Progenitor cell of endocrine pancreas (in vitro differentiated cells): Measurements from ENCODE around the gene IDH2. TPM values are rescaled to one million over a fixed set of nuclear protein-coding genes. Genes with fewer than 3 reads are reported as not detected.

Source experiments
- DNase-seq: peaks from one replicate; pipeline ENCODE4 v3.0.0; 2021; ENCODE audit warnings: low spot score; ENCODE audit not compliant: unreplicated experiment
- H3K27ac Mint-ChIP-seq: 2 replicates; pipeline ENCODE4 v1.8.0; 2021; ENCODE audit warnings: mild to moderate bottlenecking, moderate library complexity, mixed read lengths
- H3K27me3 Mint-ChIP-seq: 2 replicates; pipeline ENCODE4 v1.8.0; 2021; ENCODE audit warnings: mixed read lengths
- H3K36me3 Mint-ChIP-seq: 2 replicates; pipeline ENCODE4 v1.8.0; 2022; ENCODE audit warnings: mixed read lengths; ENCODE audit not compliant: insufficient read depth
- H3K4me1 Mint-ChIP-seq: 2 replicates; pipeline ENCODE4 v1.8.0; 2021; ENCODE audit warnings: low read depth, mixed read lengths
- H3K4me3 Mint-ChIP-seq: 2 replicates; pipeline ENCODE4 v1.8.0; 2021; ENCODE audit warnings: low read depth, mild to moderate bottlenecking, moderate library complexity, mixed read lengths
- H3K9me3 Mint-ChIP-seq: 2 replicates; pipeline ENCODE4 v1.8.0; 2021; ENCODE audit warnings: low read depth, mixed read lengths
- total RNA-seq: library from RNA; stranded (reverse); gene quantifications from 2 replicates; pipeline ENCODE4 v1.2.1, GENCODE V29; 2021
- TF ChIP-seq, protein P1 (sequence below): fragments of 200-600 bp; sonication (generic); IDR thresholded peaks from one replicate; pipeline ENCODE4 v1.5.0; 2021; ENCODE audit warnings: antibody characterized with exemption, mild to moderate bottlenecking; ENCODE audit not compliant: unreplicated experiment

Gene IDH2
- total RNA-seq, 1 donor from 2014 or later, result 164 TPM

DNA sequence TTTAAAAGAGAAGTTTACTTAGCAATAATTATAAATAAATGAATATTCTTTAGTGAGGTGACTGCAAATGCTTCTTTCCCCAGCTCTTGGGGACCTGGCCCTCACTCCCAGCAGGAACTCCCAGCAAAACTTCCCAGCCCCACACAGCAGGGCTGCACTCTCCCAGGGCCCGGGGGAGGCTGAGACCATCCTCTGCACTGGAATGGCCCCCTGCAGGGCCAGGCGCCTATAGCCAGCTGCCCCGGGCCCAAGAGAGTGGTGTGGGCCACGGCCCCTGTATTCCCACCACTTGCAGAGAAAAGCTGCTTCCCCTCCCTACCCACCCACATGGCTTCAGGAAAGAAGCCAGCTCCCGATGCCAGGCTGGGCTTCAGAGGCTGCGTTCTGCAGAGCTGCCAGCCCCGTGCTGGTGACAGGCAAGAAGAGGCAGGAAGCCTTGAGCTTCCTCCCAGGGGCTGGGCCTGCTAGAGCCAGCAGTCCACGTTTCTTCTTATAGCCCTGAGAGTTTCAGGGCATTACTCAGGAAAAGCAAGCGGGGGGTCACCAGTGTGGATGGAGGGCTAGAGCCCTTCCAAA, 20.0 kb downstream of the IDH2 start:
- Mint-ChIP-seq H3K4me3 (no peak overlapping the region), H3K9me3 (no peaks in the 10 kb centered on the region), H3K27me3 (no peaks in the 10 kb centered on the region), H3K27ac (no peak overlapping the region), H3K36me3 (peaks cover 19% of the 10 kb centered on the region), H3K4me1 (no peaks in the 10 kb centered on the region)
- TF ChIP-seq, protein P1, sequence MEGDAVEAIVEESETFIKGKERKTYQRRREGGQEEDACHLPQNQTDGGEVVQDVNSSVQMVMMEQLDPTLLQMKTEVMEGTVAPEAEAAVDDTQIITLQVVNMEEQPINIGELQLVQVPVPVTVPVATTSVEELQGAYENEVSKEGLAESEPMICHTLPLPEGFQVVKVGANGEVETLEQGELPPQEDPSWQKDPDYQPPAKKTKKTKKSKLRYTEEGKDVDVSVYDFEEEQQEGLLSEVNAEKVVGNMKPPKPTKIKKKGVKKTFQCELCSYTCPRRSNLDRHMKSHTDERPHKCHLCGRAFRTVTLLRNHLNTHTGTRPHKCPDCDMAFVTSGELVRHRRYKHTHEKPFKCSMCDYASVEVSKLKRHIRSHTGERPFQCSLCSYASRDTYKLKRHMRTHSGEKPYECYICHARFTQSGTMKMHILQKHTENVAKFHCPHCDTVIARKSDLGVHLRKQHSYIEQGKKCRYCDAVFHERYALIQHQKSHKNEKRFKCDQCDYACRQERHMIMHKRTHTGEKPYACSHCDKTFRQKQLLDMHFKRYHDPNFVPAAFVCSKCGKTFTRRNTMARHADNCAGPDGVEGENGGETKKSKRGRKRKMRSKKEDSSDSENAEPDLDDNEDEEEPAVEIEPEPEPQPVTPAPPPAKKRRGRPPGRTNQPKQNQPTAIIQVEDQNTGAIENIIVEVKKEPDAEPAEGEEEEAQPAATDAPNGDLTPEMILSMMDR, result no peak
- DNase-seq, result no peak

DNA sequence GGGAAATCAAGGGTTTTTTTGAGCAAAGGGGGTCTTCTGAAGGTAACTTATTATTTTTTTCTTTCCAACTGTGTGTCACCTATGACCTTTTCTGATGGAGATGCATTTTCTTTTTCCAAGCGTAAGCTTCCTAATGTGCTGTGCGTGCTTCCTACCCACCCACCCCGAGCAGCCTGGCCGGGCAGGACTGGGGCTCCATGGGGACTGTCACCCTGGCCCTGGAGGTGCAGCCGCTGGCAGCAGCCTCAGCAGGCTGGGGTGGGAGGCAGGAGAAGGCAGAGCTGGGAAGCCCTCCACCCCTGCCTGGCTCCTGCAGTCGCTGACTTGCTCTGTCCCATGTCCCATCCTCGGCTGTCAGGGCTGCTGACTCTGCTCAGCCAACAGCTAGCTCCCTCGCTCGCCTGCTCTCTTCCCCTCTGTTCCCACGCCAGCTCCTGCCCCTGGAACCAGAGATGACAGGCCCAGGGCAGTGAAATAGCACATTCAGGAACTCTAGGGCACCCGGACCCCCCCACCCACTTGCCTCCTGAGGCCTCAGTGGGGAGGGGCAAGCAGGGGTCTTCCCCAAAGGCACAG, 21.4 kb downstream of the IDH2 start:
- TF ChIP-seq, protein P1, result no peak
- Mint-ChIP-seq H3K36me3 (peaks cover 13% of the 10 kb centered on the region), H3K27ac (no peak overlapping the region), H3K9me3 (no peaks in the 10 kb centered on the region), H3K4me3 (no peak overlapping the region), H3K4me1 (no peaks in the 10 kb centered on the region), H3K27me3 (no peaks in the 10 kb centered on the region)
- DNase-seq, result no peak

DNA sequence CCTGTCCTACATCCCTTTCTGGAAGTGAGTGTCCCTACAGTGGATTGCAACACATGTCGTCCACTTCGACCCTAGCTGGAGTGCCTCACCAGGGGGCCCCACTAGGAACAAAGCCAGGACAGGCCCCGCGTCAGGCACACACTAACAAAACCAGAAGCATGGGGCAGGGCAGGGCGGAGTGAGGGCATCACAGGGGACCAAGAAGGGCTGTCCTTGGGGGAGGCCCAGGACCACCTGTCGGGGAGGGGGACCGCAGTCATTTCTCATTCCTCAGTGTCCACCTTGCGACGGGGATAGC, 21.9 kb downstream of the IDH2 start:
- peaks cover 13% of the 10 kb centered on the region for H3K36me3 Mint-ChIP-seq
- no peak overlapping the region for H3K27ac Mint-ChIP-seq
- H3K27me3 Mint-ChIP-seq, result no peaks in the 10 kb centered on the region
- TF ChIP-seq, protein P1, result no peak
- H3K4me3 Mint-ChIP-seq, result no peak overlapping the region
- no peak for DNase-seq
- H3K4me1 Mint-ChIP-seq, result no peaks in the 10 kb centered on the region
- H3K9me3 Mint-ChIP-seq, result no peaks in the 10 kb centered on the region

DNA sequence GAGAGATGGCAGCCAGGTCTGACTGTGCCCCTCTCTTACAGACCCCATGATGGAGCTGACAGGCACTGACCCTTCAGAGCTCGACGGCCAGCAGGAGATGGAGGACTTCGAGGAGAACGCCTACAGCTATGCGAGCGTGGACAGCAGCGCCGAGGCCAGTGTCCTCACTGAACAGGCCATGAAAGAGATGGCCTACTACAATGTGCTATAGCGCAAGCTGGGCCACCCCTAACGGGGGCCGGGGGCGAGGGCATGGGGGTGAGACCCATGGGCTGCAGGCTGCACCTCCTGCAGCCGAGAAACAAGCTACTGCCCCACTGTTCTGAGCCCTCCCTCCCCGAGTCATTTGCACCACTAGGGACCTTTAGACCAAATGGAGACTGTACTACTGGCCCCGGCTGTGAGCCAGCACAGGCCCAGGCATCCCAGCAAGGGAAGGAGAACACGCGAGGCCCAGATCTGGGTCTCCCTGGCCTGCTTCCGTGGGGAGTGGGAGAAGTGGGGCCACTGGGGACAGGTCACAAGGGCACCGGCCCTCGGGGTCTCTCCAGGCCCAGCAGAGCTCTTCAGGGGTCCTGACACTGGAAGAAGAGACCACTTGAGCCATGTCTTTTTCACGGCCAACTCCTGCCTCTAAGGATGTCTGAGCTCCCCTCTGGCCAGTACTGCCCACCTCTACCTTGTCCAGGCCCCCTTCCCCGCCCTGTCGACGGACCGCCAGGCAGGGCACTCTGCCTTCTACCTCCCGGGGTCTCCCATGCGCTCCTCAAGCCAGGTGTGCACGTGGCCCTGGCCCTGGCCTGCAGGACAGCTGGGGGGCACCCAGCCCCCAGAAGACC, 22.4 kb downstream of the IDH2 start:
- DNase-seq, result no peak
- Mint-ChIP-seq H3K27me3 (no peaks in the 10 kb centered on the region), H3K36me3 (peaks cover 13% of the 10 kb centered on the region), H3K4me3 (no peak overlapping the region), H3K27ac (no peak overlapping the region), H3K4me1 (no peaks in the 10 kb centered on the region), H3K9me3 (no peaks in the 10 kb centered on the region)
- TF ChIP-seq, protein P1, result no peak

DNA sequence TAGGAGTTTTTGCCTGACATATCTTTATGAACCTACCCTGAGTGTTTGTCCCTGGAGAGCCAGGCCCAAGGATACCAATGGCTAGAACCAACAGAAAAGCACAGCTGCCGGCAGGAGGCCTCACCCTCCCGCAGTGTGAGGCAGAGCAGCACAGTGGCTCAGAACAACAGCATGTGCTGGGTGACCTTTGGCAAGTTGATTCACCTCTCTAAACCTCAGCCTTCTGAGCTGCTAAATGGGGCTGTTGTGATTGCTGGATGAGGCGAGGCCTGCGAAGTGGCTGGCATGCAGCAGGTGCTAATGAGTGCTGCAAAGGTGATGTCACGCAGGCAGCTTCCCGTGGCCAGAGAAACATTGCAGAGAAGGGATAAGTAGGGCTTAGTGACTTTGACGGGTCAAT, 23.3 kb downstream of the IDH2 start:
- no peaks in the 10 kb centered on the region for H3K9me3 Mint-ChIP-seq
- peaks cover 15% of the 10 kb centered on the region for H3K36me3 Mint-ChIP-seq
- no peak overlapping the region for H3K4me3 Mint-ChIP-seq
- no peaks in the 10 kb centered on the region for H3K4me1 Mint-ChIP-seq
- no peak for DNase-seq
- TF ChIP-seq, protein P1, result no peak
- no peak overlapping the region for H3K27ac Mint-ChIP-seq
- no peaks in the 10 kb centered on the region for H3K27me3 Mint-ChIP-seq
